Keratinocyte (primary cell): Measurements from ENCODE around the gene TAF4. TPM values are rescaled to one million over a fixed set of nuclear protein-coding genes. Genes with fewer than 3 reads are reported as not detected.

ENCODE experiments used
- DNase-seq: peaks from one replicate; pipeline ENCODE4 v3.0.0-alpha.2; 2011; ENCODE audit warnings: low read depth, missing footprints, low spot score
- FAIRE-seq: peaks from 2 replicates; lab custom pipeline; 2011; peaks lifted over from hg19 to GRCh38; lab: Jason Lieb, UNC
- H2AFZ ChIP-seq: 2 replicates; pipeline ENCODE4 v1.6.0; 2012; ENCODE audit warnings: low read length, control low read depth, inconsistent platforms; ENCODE audit not compliant: control insufficient read depth
- H3K27ac ChIP-seq: 2 replicates; pipeline ENCODE4 v1.5.1; 2011; ENCODE audit warnings: low read length; ENCODE audit not compliant: control insufficient read depth, insufficient read depth
- H3K27me3 ChIP-seq: 3 replicates; pipeline ENCODE4 v1.6.0; 2011; ENCODE audit warnings: low read length; ENCODE audit not compliant: control insufficient read depth, insufficient read depth; ENCODE audit errors: extremely low read depth
- H3K36me3 ChIP-seq, 2 experiments: 2 replicates in 1 of 2; 3 replicates in 1 of 2; pipeline ENCODE4 v1.5.1; 2011; ENCODE audit warnings: low read length in 2 of 2, mild to moderate bottlenecking in 1 of 2; ENCODE audit not compliant: control insufficient read depth in 2 of 2, insufficient read depth in 2 of 2; ENCODE audit errors: extremely low read depth in 1 of 2
- H3K4me1 ChIP-seq: 3 replicates; pipeline ENCODE4 v1.5.1; 2011; ENCODE audit warnings: low read length; ENCODE audit not compliant: control insufficient read depth, insufficient read depth; ENCODE audit errors: extremely low read depth
- H3K4me2 ChIP-seq: 3 replicates; pipeline ENCODE4 v1.6.0; 2011; ENCODE audit warnings: low read depth, low read length; ENCODE audit not compliant: control insufficient read depth, insufficient read depth; ENCODE audit errors: extremely low read depth
- H3K4me3 ChIP-seq, 3 experiments: fragments of 200-600 bp in 1 of 3; sonication (generic) in 1 of 3; 2 replicates in 2 of 3; 3 replicates in 1 of 3; pipeline ENCODE4 v1.5.1; 2011 to 2016; ENCODE audit warnings: low read length in 3 of 3, mild to moderate bottlenecking in 3 of 3, control low read depth in 2 of 3, inconsistent platforms in 1 of 3, low read depth in 1 of 3, mixed read lengths in 1 of 3, mixed run types in 1 of 3, moderate library complexity in 1 of 3; ENCODE audit not compliant: control insufficient read depth in 2 of 3, insufficient read depth in 2 of 3; ENCODE audit errors: extremely low read depth in 1 of 3
- H3K79me2 ChIP-seq: 2 replicates; pipeline ENCODE4 v1.6.0; 2012; ENCODE audit warnings: low read length; ENCODE audit not compliant: control insufficient read depth, insufficient read depth
- H3K9ac ChIP-seq: 3 replicates; pipeline ENCODE4 v1.6.0; 2011; ENCODE audit warnings: low read length; ENCODE audit not compliant: control insufficient read depth, insufficient read depth; ENCODE audit errors: extremely low read depth
- H3K9me1 ChIP-seq: 3 replicates; pipeline ENCODE4 v1.6.0; 2011; ENCODE audit warnings: low read length; ENCODE audit not compliant: control insufficient read depth, insufficient read depth; ENCODE audit errors: extremely low read depth
- H3K9me3 ChIP-seq: 2 replicates; pipeline ENCODE4 v1.5.1; 2012; ENCODE audit warnings: low read depth, low read length; ENCODE audit not compliant: control insufficient read depth
- H4K20me1 ChIP-seq: 3 replicates; pipeline ENCODE4 v1.6.0; 2011; ENCODE audit warnings: low read length; ENCODE audit not compliant: control insufficient read depth, insufficient read depth; ENCODE audit errors: extremely low read depth
- EZH2 ChIP-seq: IDR thresholded peaks from one replicate; pipeline ENCODE4 v1.6.1; 2012; ENCODE audit warnings: inconsistent platforms, mild to moderate bottlenecking, low read length, moderate library complexity
- dilution Hi-C: fragments of 300-500 bp; cut with MboI; formaldehyde crosslinking; loops from one replicate; pipeline ENCODE4 v1.7.0; 2020; ENCODE audit warnings: low sequenced_read_pairs; ENCODE audit not compliant: extremely low pct_ligation_motif_present
- polyA plus RNA-seq, 5 experiments: library from polyadenylated mRNA; depleted of rRNA in 3 of 5; stranded (reverse) in 3 of 5; stranded (forward) in 1 of 5; unstranded in 1 of 5; fragments of >200 nt; gene quantifications; 1 replicate in 1 of 5; 2 replicates in 3 of 5; 3 replicates in 1 of 5; pipeline versions ENCODE4 v1.2.1 to v1.2.3, GENCODE V29; 2011 to 2012; ENCODE audit warnings: missing spikeins in 2 of 5, low read depth in 1 of 5, low replicate concordance in 1 of 5
- TF ChIP-seq, protein P1 (sequence below), 3 experiments: IDR thresholded peaks in 1 of 3; conservative IDR thresholded peaks in 1 of 3; optimal IDR thresholded peaks in 1 of 3; 2 replicates in 2 of 3; 3 replicates in 1 of 3; pipeline versions ENCODE3 to v1.5.1; 2011; ENCODE audit warnings: low read length in 3 of 3, mild to moderate bottlenecking in 3 of 3, moderate library complexity in 2 of 3, control low read depth in 1 of 3, inconsistent platforms in 1 of 3; ENCODE audit not compliant: insufficient read depth in 2 of 3; ENCODE audit errors: extremely low read depth in 1 of 3

The TAF4 gene
- polyA plus RNA-seq, 1 donor (not counting 4 experiments of a cell fraction or from before 2014, with no cell fraction given), result 3.3 TPM

DNA sequence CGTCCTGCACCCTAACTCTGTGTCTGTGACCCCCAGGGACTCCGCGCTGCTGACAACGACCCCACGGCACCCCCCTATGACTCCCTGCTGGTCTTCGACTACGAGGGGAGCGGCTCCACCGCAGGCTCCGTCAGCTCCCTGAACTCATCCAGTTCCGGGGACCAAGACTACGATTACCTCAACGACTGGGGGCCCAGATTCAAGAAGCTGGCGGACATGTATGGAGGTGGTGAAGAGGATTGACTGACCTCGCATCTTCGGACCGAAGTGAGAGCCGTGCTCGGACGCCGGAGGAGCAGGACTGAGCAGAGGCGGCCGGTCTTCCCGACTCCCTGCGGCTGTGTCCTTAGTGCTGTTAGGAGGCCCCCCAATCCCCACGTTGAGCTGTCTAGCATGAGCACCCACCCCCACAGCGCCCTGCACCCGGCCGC, 129.0 kb downstream of the TAF4 start:
- TF ChIP-seq, protein P1, sequence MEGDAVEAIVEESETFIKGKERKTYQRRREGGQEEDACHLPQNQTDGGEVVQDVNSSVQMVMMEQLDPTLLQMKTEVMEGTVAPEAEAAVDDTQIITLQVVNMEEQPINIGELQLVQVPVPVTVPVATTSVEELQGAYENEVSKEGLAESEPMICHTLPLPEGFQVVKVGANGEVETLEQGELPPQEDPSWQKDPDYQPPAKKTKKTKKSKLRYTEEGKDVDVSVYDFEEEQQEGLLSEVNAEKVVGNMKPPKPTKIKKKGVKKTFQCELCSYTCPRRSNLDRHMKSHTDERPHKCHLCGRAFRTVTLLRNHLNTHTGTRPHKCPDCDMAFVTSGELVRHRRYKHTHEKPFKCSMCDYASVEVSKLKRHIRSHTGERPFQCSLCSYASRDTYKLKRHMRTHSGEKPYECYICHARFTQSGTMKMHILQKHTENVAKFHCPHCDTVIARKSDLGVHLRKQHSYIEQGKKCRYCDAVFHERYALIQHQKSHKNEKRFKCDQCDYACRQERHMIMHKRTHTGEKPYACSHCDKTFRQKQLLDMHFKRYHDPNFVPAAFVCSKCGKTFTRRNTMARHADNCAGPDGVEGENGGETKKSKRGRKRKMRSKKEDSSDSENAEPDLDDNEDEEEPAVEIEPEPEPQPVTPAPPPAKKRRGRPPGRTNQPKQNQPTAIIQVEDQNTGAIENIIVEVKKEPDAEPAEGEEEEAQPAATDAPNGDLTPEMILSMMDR (optimal IDR thresholded peaks at IDR 0.05 in 1 of 3, IDR thresholded peaks at IDR 0.05 in 1 of 3, conservative IDR thresholded peaks at IDR 0.05 in 1 of 3; ENCODE audit: extremely low read depth in 1 of 3, insufficient read depth in 2 of 3, low read length in 3 of 3), result no peak
- no peak for TF ChIP-seq EZH2
- H3K9me1 ChIP-seq, result no peaks in the 10 kb centered on the region
- DNase-seq, result no peak
- H3K27ac ChIP-seq, result no peak overlapping the region
- FAIRE-seq, result no peak
- no peaks in the 10 kb centered on the region for H3K9me3 ChIP-seq
- no peaks in the 10 kb centered on the region for H4K20me1 ChIP-seq
- H2AFZ ChIP-seq, result no peak overlapping the region
- H3K4me3 ChIP-seq, result no peak overlapping the region
- H3K36me3 ChIP-seq, result no peaks in the 10 kb centered on the region
- no peak overlapping the region for H3K4me2 ChIP-seq
- no peaks in the 10 kb centered on the region for H3K79me2 ChIP-seq
- peaks cover 4% of the 10 kb centered on the region for H3K27me3 ChIP-seq
- H3K9ac ChIP-seq, result no peak overlapping the region
- dilution Hi-C loops, result no loop called here
- no peaks in the 10 kb centered on the region for H3K4me1 ChIP-seq

DNA sequence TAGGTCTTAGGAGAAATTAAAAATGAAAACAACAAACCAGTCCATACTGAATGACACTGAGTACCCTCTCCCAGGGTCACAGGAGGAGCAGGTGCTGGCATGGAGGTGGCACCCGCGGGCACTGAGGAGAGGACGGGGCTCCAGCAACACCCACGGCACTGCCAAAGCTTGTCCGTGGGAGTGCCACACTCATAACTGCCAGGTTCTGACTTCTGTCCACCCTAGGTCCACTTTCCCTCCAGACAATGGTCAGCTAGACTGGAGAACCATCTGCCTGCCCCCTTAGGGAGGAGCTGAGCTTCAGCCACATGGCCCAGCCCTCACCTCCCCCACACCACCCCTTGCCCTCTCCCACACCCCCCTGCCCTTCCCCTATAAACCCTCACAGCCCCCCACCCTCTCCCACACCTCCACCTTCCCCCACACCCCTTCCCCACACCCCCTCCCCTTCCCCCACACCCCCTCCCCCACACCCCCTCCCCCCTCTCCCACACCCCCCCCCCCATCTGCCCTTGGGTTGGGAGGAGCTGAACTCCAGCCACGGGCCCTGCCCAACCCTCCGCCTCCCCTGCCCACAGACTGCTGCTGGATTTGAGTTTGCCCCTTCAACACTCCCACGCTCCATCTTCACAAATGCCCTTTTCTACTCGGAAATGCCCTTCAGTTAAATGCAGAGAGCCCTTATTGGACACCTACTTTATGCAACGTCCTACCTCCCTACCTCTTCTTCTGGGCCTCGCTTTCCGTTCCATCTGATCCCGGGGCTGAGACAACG, 129.6 kb downstream of the TAF4 start:
- DNase-seq, result no peak
- Histone ChIP-seq H3K4me3 (no peak overlapping the region), H3K27me3 (peaks cover 4% of the 10 kb centered on the region)

More for the DNA sequence above, 129.6 kb downstream of the TAF4 start:
- no peak overlapping the region for H3K27ac ChIP-seq
- no peak for FAIRE-seq
- no peak overlapping the region for H2AFZ ChIP-seq
- no peak overlapping the region for H3K9ac ChIP-seq
- H3K79me2 ChIP-seq, result no peaks in the 10 kb centered on the region
- H3K36me3 ChIP-seq, result no peaks in the 10 kb centered on the region
- H3K9me3 ChIP-seq, result no peaks in the 10 kb centered on the region
- dilution Hi-C loops, result no loop called here
- no peaks in the 10 kb centered on the region for H3K4me1 ChIP-seq
- H3K9me1 ChIP-seq, result no peaks in the 10 kb centered on the region
- H4K20me1 ChIP-seq, result no peaks in the 10 kb centered on the region
- TF ChIP-seq, protein P1 (optimal IDR thresholded peaks at IDR 0.05 in 1 of 3, IDR thresholded peaks at IDR 0.05 in 1 of 3, conservative IDR thresholded peaks at IDR 0.05 in 1 of 3; ENCODE audit: extremely low read depth in 1 of 3, insufficient read depth in 2 of 3, low read length in 3 of 3), result no peak
- TF ChIP-seq EZH2, result no peak
- no peak overlapping the region for H3K4me2 ChIP-seq
